GM18520 (cell line): ENCODE measurements around the gene VAMP2.
"Not testable (repeated sequence)": the region's sequence is repeated elsewhere in the genome, so short reads cannot be mapped to it uniquely, and the experiment has no call there.

Source experiments
- ATAC-seq: cut with Tn5 transposase; IDR thresholded peaks from one replicate; pipeline ENCODE4 v1.9.1; 2021; ENCODE audit not compliant: unreplicated experiment

The VAMP2 gene

DNA sequence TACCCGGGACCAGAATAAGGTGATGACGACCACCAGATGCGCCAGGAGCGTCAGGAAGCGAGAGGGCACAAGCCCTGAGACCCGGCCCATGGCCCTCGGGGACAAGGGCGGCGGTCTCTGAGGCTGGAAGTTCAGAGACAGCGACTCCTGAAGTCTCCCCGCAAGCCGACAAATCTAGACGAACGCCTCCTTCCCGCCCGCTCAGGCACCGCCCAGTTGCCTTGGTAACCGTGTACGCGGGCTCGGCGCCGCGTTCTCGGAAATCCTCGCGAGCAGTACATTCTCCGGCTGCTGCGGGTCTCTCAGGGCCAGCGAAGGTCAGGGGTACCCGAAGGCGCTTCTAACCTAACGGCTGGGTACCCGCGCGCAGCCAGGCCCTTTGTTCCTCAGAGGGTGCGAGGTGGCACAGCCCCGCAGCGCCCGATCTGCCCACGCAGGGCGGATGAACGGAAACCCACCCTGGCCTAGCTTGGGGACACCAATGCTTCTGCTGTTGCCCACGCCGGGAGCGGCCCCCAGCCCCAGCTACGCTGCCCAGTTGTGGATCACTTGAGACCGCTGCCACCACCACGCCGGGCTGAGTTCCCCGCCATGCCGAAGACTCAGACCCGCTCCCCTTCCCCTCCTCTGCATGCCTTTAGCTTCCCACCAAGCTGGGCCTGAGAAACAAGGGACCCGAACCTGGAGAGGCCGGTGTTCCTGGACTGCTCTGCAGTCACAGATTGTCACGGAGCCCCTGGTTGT is 13.6 kb upstream of the VAMP2 start, which contains the start of gene TMEM107:
Gene TMEM107 (minus strand): TSS at position 184 of the 744 bp plus-strand sequence. CDS start 94 bp downstream, at position 90.
- ATAC-seq = no peak

DNA sequence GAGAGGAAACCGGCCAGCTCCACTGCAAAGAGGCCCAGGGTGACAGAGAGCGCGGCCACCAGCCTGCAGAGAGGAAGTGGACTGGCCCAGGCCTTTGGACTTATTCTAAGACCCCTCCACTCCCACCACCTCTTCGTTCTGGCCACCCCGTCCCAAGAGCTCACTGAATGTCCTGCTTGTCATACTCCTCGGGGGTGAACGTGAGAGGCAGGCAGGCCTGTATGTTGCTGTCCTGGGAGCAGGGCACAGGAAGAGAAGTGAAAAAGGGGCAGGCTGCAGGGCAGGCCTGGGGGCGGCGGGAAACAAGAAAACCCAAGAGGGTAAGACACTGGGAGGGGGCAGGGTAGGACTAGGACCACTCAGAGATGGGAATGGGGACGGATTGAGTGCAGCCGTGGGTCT is 13.0 kb upstream of the VAMP2 start:
- ATAC-seq = no peak

DNA sequence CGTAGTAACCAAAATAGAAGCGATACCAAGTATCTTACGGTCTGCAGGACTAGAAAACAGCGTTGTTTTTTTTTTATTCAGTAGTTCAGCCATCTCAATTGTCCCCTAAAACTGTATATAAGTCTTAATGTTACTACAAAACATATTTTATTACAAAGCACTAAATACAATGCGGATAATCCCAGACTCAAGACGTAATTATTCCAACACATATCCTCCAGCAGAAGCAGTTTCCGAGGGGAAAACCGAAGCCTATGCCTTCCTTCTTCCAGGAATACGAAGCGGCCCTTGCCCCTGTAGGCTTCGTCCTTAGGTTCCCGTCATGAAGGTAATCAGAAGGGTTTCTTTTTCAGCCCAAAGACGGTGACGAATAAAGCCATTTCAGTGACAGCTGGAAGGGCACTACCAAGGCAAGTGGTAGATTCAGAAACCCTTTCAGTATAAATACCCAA is 11.1 kb upstream of the VAMP2 start:
- no peak for ATAC-seq

DNA sequence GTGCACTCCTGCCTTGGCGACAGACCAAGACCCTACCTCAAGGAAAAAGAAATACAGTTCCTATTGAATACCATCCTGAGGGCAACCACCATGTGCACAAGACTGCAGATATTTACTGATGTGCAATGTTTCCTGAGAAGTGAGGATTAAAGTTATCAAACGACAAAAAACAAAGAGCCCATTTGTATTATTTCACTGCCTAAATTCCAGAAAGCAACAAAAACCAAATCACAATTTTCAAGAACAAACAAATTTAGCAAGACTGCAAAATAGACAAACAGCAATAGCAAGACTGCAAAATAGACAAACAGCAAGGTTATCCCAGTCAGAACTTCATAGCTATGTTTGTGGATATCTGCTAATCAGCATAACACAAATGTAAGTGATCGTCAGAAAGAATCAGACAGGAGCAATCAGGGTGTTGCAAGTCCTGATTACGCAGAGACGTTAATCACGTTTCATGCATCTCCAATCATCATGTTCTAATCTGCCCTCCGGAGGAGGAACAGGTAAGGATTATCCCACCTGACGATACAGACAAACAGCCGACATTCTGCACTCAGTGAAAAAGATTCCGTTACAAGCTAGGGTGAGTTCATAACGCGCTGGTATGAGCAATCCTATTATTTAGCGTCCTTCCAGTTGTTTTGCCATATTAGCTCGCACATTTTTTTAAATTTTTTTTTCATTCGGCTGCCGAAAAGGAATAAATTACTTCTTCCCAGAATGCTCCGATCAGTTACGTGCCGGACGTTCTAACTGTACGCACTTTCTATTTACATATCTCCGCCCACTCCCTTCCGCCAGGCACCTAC is 10.5 kb upstream of the VAMP2 start:
- ATAC-seq = peak; percentile 70

DNA sequence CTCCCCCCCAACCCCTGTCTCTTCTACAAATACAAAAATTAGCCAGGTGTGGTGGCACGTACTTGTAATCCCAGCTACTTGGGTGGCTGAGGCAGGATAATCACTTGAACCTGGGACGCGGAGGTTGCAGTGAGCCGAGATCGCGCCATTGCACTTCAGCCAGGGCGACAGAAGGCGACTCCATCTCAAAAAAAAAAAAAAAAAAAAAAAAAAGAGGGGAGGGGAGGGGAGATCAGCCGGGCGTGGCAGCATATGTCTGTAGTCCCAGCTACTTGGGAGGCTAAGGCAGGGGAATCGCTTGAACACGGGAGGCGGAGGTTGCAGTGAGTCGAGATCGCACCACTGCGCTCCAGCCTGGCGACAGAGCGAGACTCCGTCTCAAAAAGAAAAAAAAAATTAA is 7.4 kb upstream of the VAMP2 start:
- not testable (repeated sequence) for ATAC-seq

DNA sequence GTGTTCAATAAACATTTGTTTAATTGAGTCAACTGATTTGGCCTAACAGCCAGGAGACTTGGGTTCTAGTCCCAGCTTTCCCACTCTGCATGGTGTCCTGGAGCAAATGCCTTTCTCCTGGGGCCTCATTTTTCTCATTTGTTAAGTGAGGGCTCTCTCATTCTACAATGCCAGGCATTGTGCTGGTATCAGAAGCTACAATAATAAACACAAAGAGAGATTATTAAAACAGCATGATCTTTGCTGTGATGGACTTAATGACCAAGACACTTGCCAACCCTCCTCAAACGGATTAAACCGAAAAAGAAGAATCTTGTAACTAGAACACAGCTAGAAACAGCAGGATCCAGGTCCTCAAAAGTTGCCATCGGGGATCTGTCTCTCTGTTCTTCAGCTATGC is 4.8 kb upstream of the VAMP2 start:
- ATAC-seq = no peak

DNA sequence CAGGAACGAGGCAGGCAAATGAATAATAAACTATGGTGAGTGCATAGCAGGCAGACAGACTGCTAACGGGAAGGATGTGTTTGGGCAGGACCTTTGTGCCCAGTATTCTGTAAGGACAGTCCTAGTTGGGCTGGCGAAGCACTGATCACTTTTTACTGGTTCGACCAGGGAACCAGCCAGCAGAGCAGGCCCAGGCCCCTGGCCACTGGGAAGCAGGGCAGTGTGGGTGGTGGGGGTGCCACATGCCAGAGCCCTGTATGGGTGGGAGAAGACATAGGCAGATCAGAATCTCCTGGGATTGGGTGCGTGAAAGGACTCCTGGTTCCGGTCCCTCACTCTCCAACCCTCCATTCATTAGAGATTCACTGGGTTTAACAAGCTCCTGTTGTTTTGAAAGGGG is 4.0 kb upstream of the VAMP2 start:
- ATAC-seq = no peak

DNA sequence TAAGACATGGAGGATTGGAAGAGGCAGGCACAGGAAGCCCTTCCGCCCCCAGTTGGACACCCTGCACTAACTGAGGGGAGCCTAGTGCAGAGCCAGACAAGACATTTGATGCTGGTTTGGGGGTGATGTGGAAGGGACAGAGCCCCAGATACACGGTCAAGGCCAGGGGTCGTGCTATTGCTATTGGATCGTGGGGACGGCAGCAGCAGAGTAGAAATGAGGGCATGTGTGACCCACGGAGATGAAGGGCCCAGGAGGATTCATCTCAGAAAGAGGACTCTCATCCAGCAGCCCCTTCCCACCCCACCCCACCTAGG is 2.0 kb upstream of the VAMP2 start:
- ATAC-seq = no peak

DNA sequence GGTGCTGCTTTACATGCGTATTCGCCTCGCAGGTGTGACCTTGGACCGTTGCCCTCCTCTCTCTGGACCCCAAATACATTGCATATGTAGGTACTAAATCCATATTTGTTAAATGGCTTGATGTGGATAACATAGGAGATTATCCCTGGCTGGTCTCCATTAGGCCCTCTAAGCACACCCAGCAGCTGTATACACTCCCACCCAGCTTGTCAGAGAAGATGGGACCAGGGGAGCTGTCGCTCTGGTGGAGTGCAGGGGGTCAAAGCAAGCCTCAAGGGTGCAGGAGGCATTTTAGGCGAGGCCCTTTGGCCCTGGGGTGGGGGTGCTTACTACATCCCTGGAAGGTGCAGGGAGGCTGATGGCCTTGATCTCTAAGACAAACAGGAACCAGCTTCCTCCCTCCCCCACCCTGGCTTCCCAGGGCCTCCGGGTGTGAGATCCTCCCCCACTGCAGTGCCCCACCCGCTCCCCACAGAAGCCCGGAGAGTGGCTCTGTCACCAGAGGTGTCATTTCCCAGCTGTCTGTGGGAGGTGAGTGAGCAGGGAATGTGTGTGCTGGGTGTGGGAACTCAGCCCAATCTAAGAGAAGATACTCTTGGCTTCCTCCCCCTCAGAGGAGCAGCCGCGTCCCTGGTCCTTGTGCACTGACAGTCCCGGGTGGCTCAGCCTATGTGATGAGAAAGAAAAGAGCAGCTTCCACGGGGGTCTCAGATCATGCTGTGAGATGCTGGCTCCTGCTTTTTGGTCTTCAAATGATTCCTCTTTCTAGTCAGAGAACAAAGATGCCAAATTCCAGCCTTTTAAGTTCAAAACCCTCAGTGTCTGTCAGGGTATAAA is 1.4 kb upstream of the VAMP2 start:
- no peak for ATAC-seq

DNA sequence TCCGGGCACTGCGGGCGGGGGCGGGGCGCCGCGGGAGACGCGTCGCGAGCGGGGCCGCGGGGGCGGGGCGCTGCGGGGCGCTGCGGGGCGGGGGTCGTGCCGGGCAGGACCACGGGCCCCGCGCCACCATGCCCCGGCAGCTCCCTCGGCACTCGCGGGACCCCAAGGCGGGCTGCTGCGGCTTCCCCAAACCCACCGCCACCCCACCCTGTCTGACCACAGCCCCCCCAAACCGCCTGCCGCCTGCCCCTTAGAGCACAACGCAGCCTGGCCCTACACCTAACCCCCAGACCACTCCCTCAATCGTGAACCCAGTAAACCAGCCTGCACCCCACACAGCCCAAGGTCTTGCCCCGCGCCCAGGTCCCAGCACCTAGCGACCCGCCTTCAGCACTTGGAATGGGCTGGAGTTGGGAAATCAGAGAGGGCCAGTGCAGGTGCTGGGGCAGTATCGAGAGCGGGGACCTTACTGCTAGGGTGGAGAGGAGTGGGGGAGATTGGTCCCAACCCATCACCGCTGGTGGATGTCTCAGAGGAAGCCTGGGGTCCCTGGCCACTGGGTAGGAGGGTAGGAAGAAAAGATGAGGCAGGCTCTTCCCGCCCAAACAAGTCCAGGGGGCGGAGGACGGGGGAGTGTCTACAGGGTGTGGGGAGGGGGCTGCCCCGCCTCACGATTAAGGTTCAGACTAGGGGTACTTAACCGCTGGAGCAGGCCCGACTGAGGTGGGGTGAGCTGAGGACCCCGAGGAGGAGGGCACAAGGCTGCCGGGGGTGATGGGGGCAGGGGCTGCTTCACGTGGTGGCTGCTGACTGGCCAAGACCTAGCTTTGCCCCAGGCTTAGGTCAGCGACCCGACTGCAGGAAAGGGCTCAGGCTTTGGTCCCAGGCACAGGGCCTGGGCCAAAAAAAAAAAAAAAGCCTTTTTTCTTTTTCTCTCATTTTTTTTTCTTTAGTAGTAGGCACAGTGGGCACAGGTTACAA is 539 bp upstream of the VAMP2 start:
- no peak for ATAC-seq

DNA sequence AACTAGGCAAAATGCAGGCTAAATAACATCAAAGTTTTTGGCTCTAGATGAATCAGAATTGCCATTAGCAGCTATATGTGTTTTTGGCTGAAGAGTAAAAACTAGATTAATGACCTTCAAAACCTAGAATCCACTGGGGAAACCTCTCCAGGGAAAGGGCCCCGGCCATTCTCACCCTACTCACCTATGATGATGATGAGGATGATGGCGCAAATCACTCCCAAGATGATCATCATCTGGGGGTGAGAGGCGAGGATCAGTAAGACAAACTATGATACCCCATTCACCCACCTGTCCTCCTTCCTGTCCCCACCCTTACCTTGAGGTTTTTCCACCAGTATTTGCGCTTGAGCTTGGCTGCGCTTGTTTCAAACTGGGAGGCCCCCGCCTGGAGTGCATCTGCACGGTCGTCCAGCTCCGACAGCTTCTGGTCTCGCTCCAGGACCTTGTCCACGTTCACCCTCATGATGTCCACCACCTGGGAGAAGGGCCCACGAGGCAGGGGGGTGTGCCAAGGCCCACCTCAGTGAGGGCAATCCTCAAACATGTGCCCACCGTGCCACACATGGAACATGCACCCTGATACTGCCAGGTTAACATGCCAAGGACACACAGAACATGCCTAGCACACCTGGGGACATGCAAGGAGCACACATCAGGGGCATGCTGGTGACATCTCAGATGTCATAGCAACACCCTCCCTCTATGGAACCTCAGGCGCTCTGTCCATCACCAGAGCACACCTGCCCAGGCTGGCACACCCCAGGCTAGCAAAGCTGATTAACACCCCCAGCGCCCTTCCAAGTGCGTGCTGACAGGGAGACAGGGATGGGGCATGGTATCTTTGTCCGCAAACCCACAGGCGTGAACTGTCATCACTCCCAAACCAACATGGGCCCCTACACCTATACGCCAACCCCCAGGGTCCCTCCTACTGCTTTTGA is 1.2 kb downstream of the VAMP2 start:
- ATAC-seq = no peak

DNA sequence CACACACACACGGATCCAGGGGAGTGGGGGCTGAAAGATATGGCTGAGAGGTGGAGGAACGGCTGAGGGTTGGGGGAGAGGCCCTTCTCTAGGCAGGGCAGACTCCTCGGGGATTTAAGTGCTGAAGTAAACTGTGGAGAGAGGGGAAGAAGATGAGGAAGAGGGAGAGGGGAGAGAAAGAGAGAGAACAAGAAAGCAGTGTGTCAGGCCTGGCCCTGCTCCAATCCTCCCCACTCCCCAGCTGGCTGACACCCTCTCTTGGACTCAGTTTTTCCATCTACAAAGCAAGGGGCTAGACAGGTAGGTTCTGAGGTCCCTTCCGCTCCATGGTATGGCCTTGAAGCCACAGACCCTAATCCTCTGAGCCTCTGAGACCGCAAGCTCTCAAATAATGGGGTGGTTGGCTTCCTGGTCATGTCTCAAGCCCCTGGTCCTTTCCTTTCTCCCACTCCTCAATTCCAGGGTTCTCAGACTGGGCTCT is 2.0 kb downstream of the VAMP2 start:
- no peak for ATAC-seq

DNA sequence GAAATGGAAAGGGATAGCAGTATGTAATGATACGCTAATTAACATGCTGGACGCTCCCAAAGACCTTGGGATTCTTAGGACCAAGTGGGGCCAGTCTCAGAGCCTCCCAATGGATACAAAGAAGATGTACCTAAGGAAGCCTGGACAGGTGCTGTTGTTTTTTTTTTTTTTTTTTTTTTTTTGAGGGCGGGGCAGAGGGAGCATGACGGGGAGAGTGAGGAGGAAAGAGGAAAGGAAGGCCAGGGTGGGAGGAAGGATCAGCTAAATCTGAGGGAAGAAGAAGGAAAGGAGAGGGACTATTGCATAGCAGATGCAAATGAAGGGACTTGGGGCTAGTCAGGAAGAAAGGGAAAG is 2.5 kb downstream of the VAMP2 start:
- no peak for ATAC-seq

DNA sequence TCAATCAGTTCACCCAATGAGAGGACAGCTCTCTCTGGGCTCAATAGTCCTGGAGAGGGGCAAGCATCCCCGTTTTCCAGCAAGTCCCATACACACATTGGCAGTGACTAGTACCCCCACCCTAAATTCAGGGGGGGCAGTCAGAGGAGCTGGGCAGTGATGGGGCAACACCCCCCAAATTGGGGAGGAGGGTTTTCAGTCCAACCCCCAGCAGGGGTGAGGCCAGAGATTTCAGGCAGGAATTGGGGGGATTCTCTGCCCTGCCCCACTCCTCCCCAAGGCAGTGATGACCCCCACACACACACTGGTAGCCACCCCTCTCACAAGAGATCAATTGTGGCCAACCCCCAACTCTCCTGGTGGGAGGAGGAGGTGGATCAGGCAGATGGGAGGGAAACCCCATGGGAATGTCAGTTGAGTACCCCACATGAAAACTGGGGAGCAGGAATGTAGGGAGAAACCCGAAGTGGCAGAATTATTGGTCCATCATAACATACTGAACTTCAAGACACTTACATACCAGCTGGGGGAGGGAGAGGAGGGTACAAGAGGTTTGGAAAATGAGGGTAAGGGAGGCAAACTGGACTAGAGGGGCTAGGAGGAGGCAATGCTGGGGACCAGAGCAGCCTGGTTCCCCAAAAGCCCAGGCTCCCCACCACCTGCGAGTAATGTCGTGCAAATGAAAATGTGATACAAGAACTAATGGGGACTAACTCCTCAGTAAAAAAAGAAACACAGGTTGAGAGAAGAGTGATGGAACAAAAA is 3.1 kb downstream of the VAMP2 start:
- no peak for ATAC-seq

DNA sequence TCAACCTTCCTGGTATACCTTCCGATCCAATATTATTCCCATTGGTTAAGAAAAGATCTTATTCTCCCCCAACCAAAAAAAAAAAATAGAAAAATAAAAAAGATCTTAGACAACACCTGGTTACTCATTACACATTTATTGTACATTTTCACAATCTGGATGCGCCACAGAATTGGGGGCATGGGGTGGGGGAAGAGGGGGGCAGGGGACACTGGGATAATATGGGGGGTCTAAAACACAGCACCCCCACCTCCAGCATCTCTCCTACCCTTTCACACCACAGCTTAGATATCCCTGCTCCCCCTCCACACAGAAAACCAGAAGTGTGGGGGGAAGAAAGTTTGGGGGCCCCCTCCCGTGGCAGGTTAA is 3.7 kb downstream of the VAMP2 start:
- ATAC-seq = no peak

DNA sequence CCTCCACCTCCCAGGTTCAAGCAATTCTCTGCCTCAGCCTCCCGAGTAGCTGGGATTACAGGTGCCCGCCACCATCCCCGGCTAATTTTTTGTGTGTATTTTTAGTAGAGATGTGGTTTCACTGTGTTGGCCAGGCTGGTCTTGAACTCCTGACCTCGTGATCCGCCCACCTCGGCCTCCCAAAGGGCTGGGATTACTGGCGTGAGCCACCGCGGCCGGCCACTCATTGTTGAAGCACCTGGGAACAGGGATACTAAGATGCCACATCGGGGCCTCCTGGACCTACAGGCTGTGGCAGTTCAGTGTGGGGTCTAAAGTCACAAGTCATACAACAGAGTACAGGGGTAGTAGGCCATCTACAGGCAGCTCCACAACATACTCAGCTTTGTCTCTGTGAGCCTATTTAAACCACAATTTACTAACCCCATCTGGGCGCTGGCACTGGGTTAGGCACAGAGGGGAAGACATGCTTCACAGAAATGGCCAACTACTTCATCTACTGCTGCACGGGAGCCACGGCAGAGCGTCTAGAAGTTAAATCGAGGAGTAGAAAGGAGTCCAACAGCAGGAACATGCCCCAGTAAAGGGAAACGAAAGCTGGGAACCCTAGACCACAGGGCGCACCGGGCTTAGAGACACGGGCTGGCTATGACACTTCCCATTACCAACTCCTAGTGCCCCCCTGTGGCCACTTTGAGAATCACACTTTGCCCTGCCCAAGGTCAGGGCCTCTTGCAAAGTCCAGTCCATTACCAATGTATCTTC is 4.3 kb downstream of the VAMP2 start:
- ATAC-seq = no peak

DNA sequence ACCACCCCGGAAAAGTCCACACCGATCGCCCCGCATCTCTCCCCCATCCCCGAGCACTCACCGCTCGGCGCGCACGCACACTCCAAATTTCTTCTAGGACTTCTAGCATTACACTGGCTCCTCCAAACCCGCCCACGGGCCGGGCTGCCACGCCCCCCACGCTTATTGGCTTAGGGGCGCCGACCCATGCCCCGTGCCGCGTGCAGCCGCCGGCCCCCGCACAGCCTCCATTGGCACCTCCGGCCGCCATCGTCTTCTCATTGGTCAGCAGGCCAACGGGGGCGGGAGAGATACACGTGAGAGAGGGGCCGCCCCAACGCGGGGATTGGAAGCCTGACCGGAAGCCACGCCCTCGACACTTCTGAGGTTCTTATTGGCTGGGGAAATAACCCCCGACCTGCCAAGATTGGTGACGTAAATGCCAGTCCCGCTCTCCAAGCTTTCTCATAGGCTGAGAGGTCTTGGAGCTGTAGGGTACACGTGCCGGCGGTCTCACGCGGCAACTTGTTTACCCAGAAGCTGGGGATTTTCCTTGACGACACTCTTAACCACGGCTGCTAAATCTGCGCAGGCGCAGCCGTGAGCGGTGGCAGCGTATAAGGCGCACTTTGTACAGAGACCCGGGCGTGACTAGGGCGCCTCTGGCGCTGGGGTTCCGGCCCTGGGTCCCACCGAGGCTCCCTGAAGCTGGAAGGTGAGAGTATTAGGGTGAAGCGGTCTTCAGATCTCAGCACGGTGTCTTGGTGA is 6.3 kb downstream of the VAMP2 start:
- ATAC-seq = peak; percentile 65
